H54 (cell line): Measurements from ENCODE around the gene NUSAP1.
"Not testable (repeated sequence)": the region's sequence is repeated elsewhere in the genome, so short reads cannot be mapped to it uniquely, and the experiment has no call there.

Experiments
- DNase-seq: peaks from one replicate; pipeline ENCODE4 v3.0.0; 2011; ENCODE audit warnings: low spot score, mixed read lengths; ENCODE audit not compliant: insufficient read length
- FAIRE-seq: peaks from 3 replicates; lab custom pipeline; 2011; peaks lifted over from hg19 to GRCh38; lab: Jason Lieb, UNC
- POLR2A ChIP-seq: IDR thresholded peaks from 2 replicates; pipeline ENCODE4 v1.6.1; 2011; ENCODE audit warnings: low read depth, mild to moderate bottlenecking, low read length

NUSAP1 gene

GRCh38 chr15:41301587-41301986 is 31.1 kb upstream of the NUSAP1 start:
- no peak for TF ChIP-seq POLR2A
- DNase-seq (no peak), FAIRE-seq (peak; percentile 60)

GRCh38 chr15:41304149-41304770 is 28.4 kb upstream of the NUSAP1 start:
- TF ChIP-seq POLR2A: no peak
- FAIRE-seq: no peak
- DNase-seq: no peak

- no peak for TF ChIP-seq POLR2A
Measured at GRCh38 chr15:41307679-41308078, 25.0 kb upstream of the NUSAP1 start.

GRCh38 chr15:41309226-41309905 is 23.3 kb upstream of the NUSAP1 start:
- peak; percentile 65 for FAIRE-seq
- TF ChIP-seq POLR2A: no peak
- DNase-seq: no peak

More at GRCh38 chr15:41307679-41308078, 25.0 kb upstream of the NUSAP1 start:
- FAIRE-seq (no peak), DNase-seq (no peak)

GRCh38 chr15:41320805-41321330 is 11.8 kb upstream of the NUSAP1 start:
- not testable (repeated sequence) for FAIRE-seq, DNase-seq

- no peak for TF ChIP-seq POLR2A
- FAIRE-seq (no peak), DNase-seq (no peak)
Measured at GRCh38 chr15:41323611-41324010, 9.1 kb upstream of the NUSAP1 start.

- no peak for FAIRE-seq
- no peak for TF ChIP-seq POLR2A
- no peak for DNase-seq
Measured at GRCh38 chr15:41331281-41331680, 1.4 kb upstream of the NUSAP1 start.

GRCh38 chr15:41331833-41332193 is 868 bp upstream of the NUSAP1 start:
- FAIRE-seq: no peak
- no peak for TF ChIP-seq POLR2A
- no peak for DNase-seq

GRCh38 chr15:41333026-41333562 is 413 bp downstream of the NUSAP1 start:
- FAIRE-seq (no peak), DNase-seq (no peak)
- no peak for TF ChIP-seq POLR2A

- DNase-seq (no peak), FAIRE-seq (no peak)
- no peak for TF ChIP-seq POLR2A
Measured at GRCh38 chr15:41334293-41335120, 1.8 kb downstream of the NUSAP1 start.

- FAIRE-seq (no peak), DNase-seq (no peak)
- no peak for TF ChIP-seq POLR2A
Measured at GRCh38 chr15:41336549-41336948, 3.9 kb downstream of the NUSAP1 start.

- no peak for DNase-seq
- no peak for TF ChIP-seq POLR2A
- FAIRE-seq: no peak
Measured at GRCh38 chr15:41337047-41337446, 4.4 kb downstream of the NUSAP1 start.

- DNase-seq: no peak
- FAIRE-seq: no peak
- TF ChIP-seq POLR2A: no peak
Measured at GRCh38 chr15:41337631-41338522, 5.2 kb downstream of the NUSAP1 start.
